ENCODE results near the gene FBXL14. TPM values are rescaled to one million over a fixed set of nuclear protein-coding genes. Genes with fewer than 3 reads are reported as not detected.
"Not testable (repeated sequence)": the region's sequence is repeated elsewhere in the genome, so short reads cannot be mapped to it uniquely, and the experiment has no call there.

FBXL14 gene
- total RNA-seq, 1 experiment from 2014 or later: 20.8 TPM

DNA sequence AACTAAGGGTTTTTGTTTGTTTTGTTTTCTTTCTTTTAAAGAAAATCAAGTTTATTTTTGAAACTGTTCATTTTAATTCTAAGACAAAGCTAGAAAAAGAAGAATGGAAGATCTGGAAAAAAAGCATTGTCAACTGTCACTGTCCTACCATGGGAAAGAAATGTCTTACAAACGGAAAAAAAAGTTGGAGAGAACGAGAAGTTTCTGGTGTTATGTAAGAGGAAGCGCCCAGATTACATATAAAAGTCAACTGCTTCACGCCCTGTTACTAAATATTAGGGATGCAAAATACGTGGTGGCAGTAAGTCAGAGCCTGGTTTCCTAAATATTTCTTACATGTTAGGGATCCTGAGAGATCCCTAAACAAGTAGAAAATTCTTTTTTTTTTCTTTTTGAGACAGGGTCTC, 14.3 kb upstream of the FBXL14 start:
- no peak overlapping the region for H3K4me3 ChIP-seq (ENCODE audit: insufficient read depth, low read depth, low read length)
- H3K27me3 ChIP-seq (ENCODE audit: control insufficient read depth, insufficient read depth, low read length): peaks cover 9% of the 10 kb centered on the region
- DNase-seq: no peak
- H3K36me3 ChIP-seq (replicated peaks; ENCODE audit: control insufficient read depth, insufficient read depth, low read length): no peaks in the 10 kb centered on the region

DNA sequence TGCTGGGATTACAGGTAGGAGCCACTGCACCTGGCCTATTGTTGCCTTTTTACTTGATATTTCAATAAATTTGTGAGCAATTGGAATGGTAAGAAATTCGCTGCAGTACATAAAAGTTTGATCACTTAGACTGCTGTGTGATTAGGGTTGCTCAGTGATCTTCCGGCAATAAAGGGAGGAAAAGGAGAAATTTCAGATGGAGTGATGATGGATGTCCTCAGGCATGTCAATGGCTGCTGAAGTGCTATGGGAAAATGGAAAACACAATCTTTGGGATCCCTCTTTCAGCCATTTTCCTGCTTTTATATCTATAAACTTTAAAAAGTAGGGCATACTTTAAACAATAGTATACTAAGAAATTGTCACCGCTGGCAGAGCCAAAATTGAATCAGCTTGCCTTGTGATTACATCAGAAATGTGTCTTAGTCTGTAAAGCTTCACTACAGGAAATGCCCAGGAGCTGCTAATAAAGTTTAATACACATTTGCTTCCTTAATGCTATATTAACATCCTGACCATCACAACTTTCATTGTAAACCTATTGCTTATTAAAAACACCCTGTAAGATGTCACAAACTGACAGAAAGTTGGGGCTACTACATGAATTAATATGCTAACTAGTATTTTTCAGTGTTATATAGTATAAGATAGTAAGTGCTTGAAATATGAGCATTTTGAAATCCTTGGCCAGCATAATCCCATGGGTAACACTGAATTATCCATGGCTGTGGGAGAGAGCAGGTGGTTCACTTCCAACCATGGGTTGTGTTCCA, 13.7 kb upstream of the FBXL14 start:
- H3K27me3 ChIP-seq (ENCODE audit: control insufficient read depth, insufficient read depth, low read length): peaks cover 9% of the 10 kb centered on the region
- H3K4me3 ChIP-seq (ENCODE audit: insufficient read depth, low read depth, low read length): no peak overlapping the region
- DNase-seq: no peak
- H3K36me3 ChIP-seq (replicated peaks; ENCODE audit: control insufficient read depth, insufficient read depth, low read length): no peaks in the 10 kb centered on the region

DNA sequence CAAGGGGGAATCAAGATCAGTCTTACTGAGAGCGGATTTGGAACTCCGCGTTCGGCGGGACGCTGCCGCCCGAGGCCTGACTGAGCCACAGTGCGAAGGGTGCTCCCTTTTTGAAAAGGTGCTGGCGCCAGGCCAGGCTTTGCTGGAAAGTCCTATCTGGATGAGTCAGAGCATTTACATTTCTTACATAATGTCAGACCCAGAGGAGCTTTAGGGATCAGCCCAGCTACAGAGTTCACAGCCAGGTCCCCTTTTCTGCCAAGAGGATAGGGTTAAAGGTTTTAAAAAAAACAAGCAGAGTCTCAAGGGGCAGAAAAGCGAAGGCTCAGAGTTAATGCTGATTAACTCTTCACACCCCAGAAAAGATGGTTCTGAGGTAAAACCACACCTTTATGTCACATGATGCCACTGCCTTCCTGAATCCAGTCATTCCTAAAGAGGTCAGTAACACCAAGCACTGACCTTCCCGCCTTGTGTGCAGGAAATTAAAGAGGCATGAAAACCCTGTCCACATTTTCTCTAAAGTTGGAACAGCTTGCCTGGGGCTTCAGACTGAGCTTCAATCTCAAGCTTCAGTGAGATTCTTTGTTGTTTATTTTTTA, 11.7 kb upstream of the FBXL14 start:
- DNase-seq: peak; percentile 66
- H3K4me3 ChIP-seq (ENCODE audit: insufficient read depth, low read depth, low read length): peak overlapping the region; percentile 38

DNA sequence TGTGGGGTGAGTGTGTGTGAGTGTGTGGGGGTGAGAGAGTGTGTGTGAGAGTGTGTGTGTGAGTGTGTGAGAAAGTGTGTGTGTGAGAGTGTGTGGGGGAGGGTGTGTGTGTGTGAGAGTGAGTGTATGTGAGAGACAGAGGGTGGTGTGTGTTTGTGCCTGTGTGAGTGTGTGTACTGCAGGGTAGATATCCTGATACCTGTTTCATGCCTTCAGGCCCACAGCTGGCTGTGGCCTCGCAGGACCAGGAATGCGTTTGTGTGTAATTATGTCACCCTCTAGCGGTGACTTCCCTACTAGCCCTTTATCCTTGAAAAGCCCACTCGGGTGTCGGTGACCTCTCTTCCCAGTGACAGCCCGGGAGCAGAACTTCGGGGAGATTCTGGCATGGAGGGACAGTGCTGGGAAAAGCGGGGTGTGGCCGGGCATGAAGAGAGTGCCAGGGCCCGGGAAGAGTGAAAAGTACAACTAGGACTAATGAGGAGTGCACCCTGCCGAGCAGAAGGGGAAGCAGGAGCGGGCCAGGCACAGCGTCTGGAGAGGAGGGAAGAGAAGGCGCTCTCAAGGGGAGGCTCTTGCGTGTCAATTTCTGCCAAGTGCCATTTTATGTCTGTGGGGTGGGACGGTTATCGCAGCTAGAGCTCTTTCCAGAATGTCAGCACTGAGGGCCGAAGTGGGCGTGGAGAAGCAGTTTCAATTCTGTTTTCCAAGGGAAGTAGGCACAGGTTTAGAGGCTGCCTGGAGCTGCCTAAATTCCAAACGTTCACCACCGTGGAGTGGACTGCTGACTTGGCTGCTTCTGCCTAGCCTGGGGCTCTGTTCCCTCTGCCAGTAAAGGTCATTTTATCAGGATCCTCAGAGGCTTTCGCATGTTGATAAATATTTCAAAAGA, 11.0 kb upstream of the FBXL14 start:
- Histone ChIP-seq H3K4me3 (ENCODE audit: insufficient read depth, low read depth, low read length) (peak overlapping the region; percentile 38), H3K27me3 (ENCODE audit: control insufficient read depth, insufficient read depth, low read length) (peaks cover 9% of the 10 kb centered on the region), H3K36me3 (replicated peaks; ENCODE audit: control insufficient read depth, insufficient read depth, low read length) (no peaks in the 10 kb centered on the region)
- peak; percentile 75 for DNase-seq

More for the DNA sequence above, 11.7 kb upstream of the FBXL14 start:
- peaks cover 9% of the 10 kb centered on the region for H3K27me3 ChIP-seq (ENCODE audit: control insufficient read depth, insufficient read depth, low read length)
- H3K36me3 ChIP-seq (replicated peaks; ENCODE audit: control insufficient read depth, insufficient read depth, low read length): no peaks in the 10 kb centered on the region

DNA sequence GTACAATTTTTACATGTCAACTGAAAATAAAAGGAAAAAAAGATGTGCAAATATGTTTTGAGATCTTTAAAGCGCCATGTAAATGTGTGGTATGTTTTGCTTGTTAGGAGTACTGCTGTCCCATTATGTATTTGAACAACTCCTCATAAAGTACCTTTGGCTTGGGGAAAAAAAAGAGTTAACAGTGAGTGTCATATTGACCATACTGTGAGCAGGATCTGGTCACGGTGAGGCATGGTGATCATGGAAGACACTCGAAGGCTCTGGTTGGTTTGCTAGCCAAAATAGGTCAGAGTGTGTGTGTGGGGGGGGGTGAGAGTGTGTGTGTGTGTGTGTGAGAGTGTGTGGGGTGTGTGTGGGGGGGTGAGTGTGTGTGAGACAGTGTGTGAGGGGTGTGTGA, 10.1 kb upstream of the FBXL14 start:
- no peak for DNase-seq
- Histone ChIP-seq H3K36me3 (replicated peaks; ENCODE audit: control insufficient read depth, insufficient read depth, low read length) (no peaks in the 10 kb centered on the region), H3K4me3 (ENCODE audit: insufficient read depth, low read depth, low read length) (no peak overlapping the region), H3K27me3 (ENCODE audit: control insufficient read depth, insufficient read depth, low read length) (peaks cover 9% of the 10 kb centered on the region)

GRCh38 chr12:1603269-1603993, 9.1 kb upstream of the FBXL14 start:
- DNase-seq: no peak
- no peak overlapping the region for H3K4me3 ChIP-seq (ENCODE audit: insufficient read depth, low read depth, low read length)

GRCh38 chr12:1602706-1603105, 8.3 kb upstream of the FBXL14 start:
- not testable (repeated sequence) for DNase-seq; H3K27me3 ChIP-seq (ENCODE audit: control insufficient read depth, insufficient read depth, low read length); H3K4me3 ChIP-seq (ENCODE audit: insufficient read depth, low read depth, low read length); H3K36me3 ChIP-seq (replicated peaks; ENCODE audit: control insufficient read depth, insufficient read depth, low read length)

More at GRCh38 chr12:1603269-1603993, 9.1 kb upstream of the FBXL14 start:
- no peaks in the 10 kb centered on the region for H3K36me3 ChIP-seq (replicated peaks; ENCODE audit: control insufficient read depth, insufficient read depth, low read length)
- peaks cover 9% of the 10 kb centered on the region for H3K27me3 ChIP-seq (ENCODE audit: control insufficient read depth, insufficient read depth, low read length)

DNA sequence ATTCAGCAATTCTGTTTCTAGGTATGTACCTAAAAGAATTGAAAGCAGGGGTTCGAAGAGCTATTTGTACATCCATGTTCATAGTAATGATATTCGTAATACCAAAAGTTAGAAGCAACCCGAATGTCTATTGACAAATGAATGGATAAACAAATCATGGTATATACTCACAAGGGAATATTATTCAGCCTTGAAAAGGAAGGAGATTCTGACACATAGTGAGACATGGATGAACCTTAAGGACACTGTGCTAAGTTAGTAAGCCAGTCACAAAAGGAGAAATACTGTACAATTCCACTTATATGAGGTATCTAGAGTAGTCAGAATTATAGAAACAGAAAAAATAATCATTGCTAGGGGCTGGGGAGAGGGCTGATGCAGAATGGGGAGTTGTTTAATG, 4.4 kb upstream of the FBXL14 start:
- no peak overlapping the region for H3K4me3 ChIP-seq (ENCODE audit: insufficient read depth, low read depth, low read length)
- H3K36me3 ChIP-seq (replicated peaks; ENCODE audit: control insufficient read depth, insufficient read depth, low read length): no peaks in the 10 kb centered on the region
- peaks cover 16% of the 10 kb centered on the region for H3K27me3 ChIP-seq (ENCODE audit: control insufficient read depth, insufficient read depth, low read length)
- DNase-seq: no peak

- peaks cover 41% of the 10 kb centered on the region for H3K27me3 ChIP-seq (ENCODE audit: control insufficient read depth, insufficient read depth, low read length)
- H3K36me3 ChIP-seq (replicated peaks; ENCODE audit: control insufficient read depth, insufficient read depth, low read length): no peaks in the 10 kb centered on the region
- H3K4me3 ChIP-seq (ENCODE audit: insufficient read depth, low read depth, low read length): no peak overlapping the region
- DNase-seq: no peak
These were observed 1.4 kb upstream of the FBXL14 start for GRCh38 chr12:1595690-1596347.

DNA sequence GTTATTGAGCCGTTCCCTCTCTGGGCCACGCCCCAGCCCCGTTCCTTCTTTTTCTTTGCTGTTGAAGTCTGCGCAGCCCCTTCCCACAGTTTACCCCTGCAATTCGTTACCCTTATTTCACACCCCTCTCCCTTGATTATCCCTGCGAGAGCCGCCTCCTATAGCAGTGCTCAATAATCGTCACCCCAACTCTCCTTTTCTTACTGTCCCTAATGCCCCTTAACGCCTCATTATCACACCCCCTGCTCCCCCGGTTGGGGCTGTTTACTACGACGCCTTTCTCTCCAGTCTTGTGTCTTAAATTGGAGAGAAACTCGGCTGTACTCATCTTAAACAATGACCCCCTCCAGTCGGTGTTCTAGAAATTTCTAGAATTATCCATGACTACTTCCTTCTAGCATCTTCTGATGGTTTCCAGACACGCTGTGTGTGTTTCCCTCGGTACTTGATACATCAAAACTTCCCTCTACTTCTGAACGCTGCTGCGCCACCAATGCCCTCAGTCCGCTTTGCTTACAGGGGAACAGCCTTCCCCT, 713 bp upstream of the FBXL14 start:
- DNase-seq: no peak
- no peaks in the 10 kb centered on the region for H3K36me3 ChIP-seq (replicated peaks; ENCODE audit: control insufficient read depth, insufficient read depth, low read length)
- H3K27me3 ChIP-seq (ENCODE audit: control insufficient read depth, insufficient read depth, low read length): peaks cover 41% of the 10 kb centered on the region
- H3K4me3 ChIP-seq (ENCODE audit: insufficient read depth, low read depth, low read length): peak overlapping the region; percentile 68

DNA sequence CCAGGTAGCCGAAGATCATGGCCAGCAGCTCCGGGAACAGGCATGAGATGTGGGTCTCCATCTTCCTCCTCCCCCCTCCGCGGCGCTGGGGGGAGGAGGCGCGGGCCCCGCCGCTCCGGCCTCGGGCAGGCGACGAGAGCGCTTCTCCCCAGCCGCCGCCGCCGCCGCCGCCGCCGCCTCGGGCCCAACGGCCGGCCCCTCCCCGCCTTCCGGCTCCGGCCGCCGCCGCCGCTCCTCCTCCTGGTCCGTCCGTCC, 448 bp downstream of the FBXL14 start:
- Histone ChIP-seq H3K4me3 (ENCODE audit: insufficient read depth, low read depth, low read length) (peak overlapping the region; percentile 68), H3K27me3 (ENCODE audit: control insufficient read depth, insufficient read depth, low read length) (peaks cover 48% of the 10 kb centered on the region), H3K36me3 (replicated peaks; ENCODE audit: control insufficient read depth, insufficient read depth, low read length) (no peaks in the 10 kb centered on the region)
- peak; percentile 86 for DNase-seq

- DNase-seq: peak; percentile 75
- H3K36me3 ChIP-seq (replicated peaks; ENCODE audit: control insufficient read depth, insufficient read depth, low read length): no peaks in the 10 kb centered on the region
- peaks cover 50% of the 10 kb centered on the region for H3K27me3 ChIP-seq (ENCODE audit: control insufficient read depth, insufficient read depth, low read length)
- peak overlapping the region; percentile 68 for H3K4me3 ChIP-seq (ENCODE audit: insufficient read depth, low read depth, low read length)
These were observed 991 bp downstream of the FBXL14 start for GRCh38 chr12:1593174-1594005.
